ENCODE data around the gene NRG3.

Gene NRG3

DNA sequence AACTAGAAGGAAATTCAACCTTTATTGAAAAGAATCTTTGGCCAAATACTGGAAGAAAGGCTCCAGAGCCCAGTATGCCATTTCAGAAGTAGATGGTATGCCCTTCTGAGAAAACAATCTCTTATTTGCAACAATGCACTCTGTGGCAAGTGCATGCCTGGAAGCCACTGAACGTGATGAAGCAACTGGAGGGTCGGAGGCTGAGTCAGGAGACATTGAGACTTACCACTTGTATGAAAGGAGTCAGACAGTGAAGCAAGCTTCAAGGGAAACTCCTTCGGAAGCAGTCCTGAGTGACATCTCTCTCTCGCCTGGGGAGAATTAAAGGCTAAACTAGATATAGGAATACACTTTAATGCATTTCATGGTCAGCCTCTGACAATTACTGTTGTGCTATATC is 353.7 kb downstream of the NRG3 start:
- Histone ChIP-seq H3K4me3 (ENCODE audit: low read depth, low read length) (no peak overlapping the region), H3K9me3 (ENCODE audit: control insufficient read depth, insufficient read depth, low read depth, low read length) (no peaks in the 10 kb centered on the region), H3K36me3 (ENCODE audit: control insufficient read depth in 2 of 2, insufficient read depth in 1 of 2, low read length in 2 of 2) (no peaks in the 10 kb centered on the region), H3K27ac (ENCODE audit: extremely low read depth, low read depth, low read length) (no peak overlapping the region), H3K4me1 (ENCODE audit: control insufficient read depth, insufficient read depth, low read length) (no peaks in the 10 kb centered on the region)
- TF ChIP-seq ZFP69B (tag by site-specific recombination; IDR thresholded peaks at IDR 0.05) (no peak), ZNF585B (tag by site-specific recombination; IDR thresholded peaks at IDR 0.05) (no peak), IKZF3 (tag by site-specific recombination; IDR thresholded peaks at IDR 0.05) (no peak), ZNF558 (tag by site-specific recombination; IDR thresholded peaks at IDR 0.05) (no peak), ZNF530 (tag by site-specific recombination; IDR thresholded peaks at IDR 0.05; ENCODE audit: low read depth) (no peak), ZNF529 (tag by site-specific recombination; IDR thresholded peaks at IDR 0.05; ENCODE audit: insufficient replicate concordance) (no peak), SCRT1 (tag by site-specific recombination; IDR thresholded peaks at IDR 0.05; ENCODE audit: borderline replicate concordance) (no peak), ZSCAN16 (tag by site-specific recombination; IDR thresholded peaks at IDR 0.05) (no peak), ZNF561 (tag by site-specific recombination; IDR thresholded peaks at IDR 0.05; ENCODE audit: borderline replicate concordance) (no peak), ZNF670 (tag by site-specific recombination; IDR thresholded peaks at IDR 0.05; ENCODE audit: low read depth) (no peak), ZNF548 (tag by site-specific recombination; IDR thresholded peaks at IDR 0.05) (no peak), ZNF274 (IDR thresholded peaks at IDR 0.05; ENCODE audit: low read length) (no peak), ZNF274 (tag by site-specific recombination; IDR thresholded peaks at IDR 0.05; ENCODE audit: borderline replicate concordance) (no peak), ZFP37 (tag by site-specific recombination; IDR thresholded peaks at IDR 0.05) (no peak), ZNF600 (tag by site-specific recombination; IDR thresholded peaks at IDR 0.05) (no peak)
- TF ChIP-seq, protein P1, sequence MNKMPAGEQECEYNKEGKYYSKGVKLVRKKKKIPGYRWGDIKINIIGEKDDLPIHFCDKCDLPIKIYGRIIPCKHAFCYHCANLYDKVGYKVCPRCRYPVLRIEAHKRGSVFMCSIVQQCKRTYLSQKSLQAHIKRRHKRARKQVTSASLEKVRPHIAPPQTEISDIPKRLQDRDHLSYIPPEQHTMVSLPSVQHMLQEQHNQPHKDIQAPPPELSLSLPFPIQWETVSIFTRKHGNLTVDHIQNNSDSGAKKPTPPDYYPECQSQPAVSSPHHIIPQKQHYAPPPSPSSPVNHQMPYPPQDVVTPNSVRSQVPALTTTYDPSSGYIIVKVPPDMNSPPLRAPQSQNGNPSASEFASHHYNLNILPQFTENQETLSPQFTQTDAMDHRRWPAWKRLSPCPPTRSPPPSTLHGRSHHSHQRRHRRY (tag by site-specific recombination; IDR thresholded peaks at IDR 0.05), result no peak
- TF ChIP-seq, protein P2, sequence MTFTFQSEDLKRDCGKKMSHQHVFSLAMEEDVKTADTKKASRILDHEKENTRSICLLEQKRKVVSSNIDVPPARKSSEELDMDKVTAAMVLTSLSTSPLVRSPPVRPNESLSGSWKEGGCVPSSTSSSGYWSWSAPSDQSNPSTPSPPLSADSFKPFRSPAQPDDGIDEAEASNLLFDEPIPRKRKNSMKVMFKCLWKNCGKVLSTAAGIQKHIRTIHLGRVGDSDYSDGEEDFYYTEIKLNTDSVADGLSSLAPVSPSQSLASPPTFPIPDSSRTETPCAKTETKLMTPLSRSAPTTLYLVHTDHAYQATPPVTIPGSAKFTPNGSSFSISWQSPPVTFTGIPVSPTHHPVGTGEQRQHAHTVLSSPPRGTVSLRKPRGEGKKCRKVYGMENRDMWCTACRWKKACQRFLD (tag by site-specific recombination; IDR thresholded peaks at IDR 0.05), result no peak
- ChIA-PET POLR2A (no interaction called here), CTCF (no interaction called here)

DNA sequence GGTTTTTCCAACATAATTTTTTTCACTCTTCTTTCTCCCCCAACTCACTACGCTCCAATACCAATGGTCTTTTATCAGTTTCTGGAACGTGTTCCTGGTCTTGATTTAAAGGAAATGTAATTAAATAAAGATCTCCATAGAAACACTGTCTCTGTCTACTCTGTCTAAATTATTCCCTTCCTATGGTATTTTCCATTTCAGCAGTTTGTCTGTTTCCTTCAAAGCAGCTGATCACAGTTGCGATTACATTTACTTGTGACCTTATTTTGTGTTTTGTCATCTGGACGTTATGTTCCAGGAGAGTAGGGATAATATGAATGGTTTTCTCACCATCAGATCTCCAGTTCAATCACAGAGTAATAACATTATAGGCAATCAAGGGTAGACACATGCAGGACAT is 359.2 kb downstream of the NRG3 start:
- ChIA-PET CTCF (no interaction called here), POLR2A (no interaction called here)
- Histone ChIP-seq H3K36me3 (ENCODE audit: control insufficient read depth in 2 of 2, insufficient read depth in 1 of 2, low read length in 2 of 2) (no peaks in the 10 kb centered on the region), H3K4me3 (ENCODE audit: low read depth, low read length) (no peak overlapping the region), H3K9me3 (ENCODE audit: control insufficient read depth, insufficient read depth, low read depth, low read length) (no peaks in the 10 kb centered on the region), H3K4me1 (ENCODE audit: control insufficient read depth, insufficient read depth, low read length) (no peaks in the 10 kb centered on the region), H3K27ac (ENCODE audit: extremely low read depth, low read depth, low read length) (no peak overlapping the region)
- TF ChIP-seq ZNF133 (tag by site-specific recombination; IDR thresholded peaks at IDR 0.05) (no peak), ZNF146 (tag by site-specific recombination; IDR thresholded peaks at IDR 0.05) (no peak), SALL2 (tag by site-specific recombination; IDR thresholded peaks at IDR 0.05; ENCODE audit: borderline replicate concordance) (no peak), MEIS1 (CRISPR knock-in tag; IDR thresholded peaks at IDR 0.05; ENCODE audit: borderline replicate concordance) (no peak), ZNF2 (tag by site-specific recombination; IDR thresholded peaks at IDR 0.05) (no peak), ZNF549 (tag by site-specific recombination; IDR thresholded peaks at IDR 0.05) (no peak), EGR2 (tag by site-specific recombination; IDR thresholded peaks at IDR 0.05; ENCODE audit: low read depth) (no peak)

Measured in HEK293 (cell line).